Fibroblast of skin of right biceps (primary cell): Measurements from ENCODE around the gene VAC14.
A peak's percentile ranks its signal among the peaks of the same experiment; 100 is the strongest.

Experiments used
- DNase-seq: peaks from one replicate; pipeline ENCODE4 v3.0.0-alpha.2; 2013

The VAC14 gene

GRCh38 chr16:70740914-70741782 lies 59.8 kb downstream of the VAC14 start:
- DNase-seq, result peak; percentile 81

GRCh38 chr16:70740174-70740913 lies 60.6 kb downstream of the VAC14 start:
- no peak for DNase-seq

DNA sequence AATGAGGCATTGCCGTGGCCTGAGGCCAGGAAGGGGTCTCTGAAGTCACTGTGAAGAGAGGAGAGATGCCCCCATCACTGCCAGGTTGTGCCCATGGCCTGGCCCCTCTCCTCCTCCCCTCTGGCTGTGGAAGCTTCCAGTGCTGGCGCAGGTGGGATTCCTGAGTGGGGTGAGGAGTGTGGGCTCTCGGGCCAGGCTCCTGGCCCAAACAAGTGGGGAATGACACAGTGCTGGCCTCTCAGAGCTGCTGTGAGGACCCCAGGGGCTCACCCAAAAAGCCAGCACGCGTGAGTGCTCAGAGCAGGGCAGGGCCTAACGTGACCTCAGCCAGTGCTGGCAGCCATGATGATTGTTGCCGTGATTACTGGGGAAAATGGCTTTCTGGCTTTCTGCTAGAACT lies 61.6 kb downstream of the VAC14 start:
- DNase-seq, result no peak

DNA sequence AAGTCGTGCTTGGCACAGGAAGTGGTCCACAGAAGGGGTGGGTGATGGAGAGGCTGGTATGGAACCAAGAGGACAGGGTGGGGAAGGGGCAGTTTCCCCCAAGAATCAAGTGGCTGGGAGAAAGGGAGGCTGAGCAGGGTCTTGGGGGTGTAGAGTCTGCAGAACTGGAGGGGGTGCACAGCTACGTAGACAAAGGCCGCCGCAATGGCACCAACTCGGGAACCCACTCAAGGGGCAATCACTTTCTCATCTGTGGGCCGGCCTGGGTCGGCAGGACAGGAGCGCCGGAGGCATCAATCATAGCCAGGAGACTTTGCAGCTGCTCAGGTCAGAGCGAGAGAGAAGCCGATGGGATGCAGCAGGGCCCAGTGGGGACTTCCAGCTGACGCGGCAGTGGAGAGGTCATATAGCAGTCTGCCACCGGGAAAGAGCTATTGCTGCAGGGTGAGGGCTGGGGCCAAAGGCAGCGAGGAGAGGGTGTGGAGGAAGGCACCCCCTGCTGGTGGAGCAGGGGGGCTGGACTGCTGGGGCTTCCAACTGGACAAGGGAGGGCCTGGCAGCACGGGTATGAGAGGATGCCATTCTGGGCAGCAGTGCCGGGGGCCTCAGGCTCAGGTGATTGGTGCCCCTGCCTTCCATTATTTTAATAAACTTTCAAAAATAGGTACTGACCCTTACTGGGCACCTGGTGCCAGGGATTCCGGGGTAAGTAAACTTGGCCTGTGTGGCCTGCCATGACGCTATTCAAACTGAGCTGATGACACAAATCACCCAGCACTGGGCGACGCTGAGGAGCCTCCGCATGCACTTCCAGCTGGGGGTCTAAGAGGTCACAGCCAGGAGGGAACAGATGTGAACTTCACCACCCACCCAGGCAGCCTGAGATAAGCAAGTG lies 62.6 kb downstream of the VAC14 start:
- DNase-seq, result peak; percentile 67

- peak; percentile 93 for DNase-seq
Observed at GRCh38 chr16:70737377-70738082, 63.4 kb downstream of the VAC14 start.

DNA sequence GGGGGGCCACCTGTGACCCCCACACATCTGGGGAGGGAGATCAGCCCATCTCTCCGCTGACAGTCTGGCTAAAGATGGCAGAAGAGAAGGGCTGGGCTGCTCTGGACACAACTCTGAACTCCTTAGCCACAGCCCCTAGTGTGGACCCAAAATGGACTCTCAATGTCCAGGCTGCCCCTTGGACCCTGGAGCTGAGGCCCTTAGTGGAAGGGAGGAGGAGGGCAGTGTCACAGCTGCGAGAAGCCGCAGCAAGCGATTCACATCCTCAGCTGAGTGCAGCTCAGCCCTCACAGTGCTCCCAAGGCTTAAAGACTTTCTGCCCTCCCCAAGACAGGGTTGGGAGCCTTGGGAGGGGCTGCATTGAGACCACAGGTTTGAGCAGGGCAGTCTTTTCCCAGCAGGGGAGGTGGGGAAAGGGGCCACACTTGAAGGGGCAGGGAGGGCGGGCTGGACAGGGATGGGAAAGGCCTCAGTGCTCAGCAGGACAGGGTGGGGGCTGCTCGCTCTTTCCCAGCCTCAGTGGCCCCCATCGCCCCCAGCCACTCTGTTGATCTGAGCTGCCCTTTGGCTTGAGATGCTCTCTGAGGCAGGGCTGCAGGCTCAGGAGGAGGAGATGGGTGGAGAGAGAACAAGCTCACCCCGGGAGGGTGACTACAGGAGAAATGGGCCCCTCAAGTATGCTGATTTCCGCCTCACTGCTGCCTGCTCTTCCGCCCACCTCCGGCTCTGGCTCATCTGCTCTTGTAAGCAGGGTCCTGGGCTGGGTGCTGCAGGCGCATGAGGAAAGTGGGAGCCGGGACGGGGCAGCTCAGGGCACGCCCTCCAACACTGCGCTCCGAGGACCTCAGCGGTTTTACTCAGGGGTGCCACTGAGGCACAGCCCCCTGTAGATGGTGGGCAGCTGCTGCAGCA lies 64.2 kb downstream of the VAC14 start:
- DNase-seq, result peak; percentile 28

GRCh38 chr16:70735141-70735979 lies 65.6 kb downstream of the VAC14 start:
- peak; percentile 90 for DNase-seq

DNA sequence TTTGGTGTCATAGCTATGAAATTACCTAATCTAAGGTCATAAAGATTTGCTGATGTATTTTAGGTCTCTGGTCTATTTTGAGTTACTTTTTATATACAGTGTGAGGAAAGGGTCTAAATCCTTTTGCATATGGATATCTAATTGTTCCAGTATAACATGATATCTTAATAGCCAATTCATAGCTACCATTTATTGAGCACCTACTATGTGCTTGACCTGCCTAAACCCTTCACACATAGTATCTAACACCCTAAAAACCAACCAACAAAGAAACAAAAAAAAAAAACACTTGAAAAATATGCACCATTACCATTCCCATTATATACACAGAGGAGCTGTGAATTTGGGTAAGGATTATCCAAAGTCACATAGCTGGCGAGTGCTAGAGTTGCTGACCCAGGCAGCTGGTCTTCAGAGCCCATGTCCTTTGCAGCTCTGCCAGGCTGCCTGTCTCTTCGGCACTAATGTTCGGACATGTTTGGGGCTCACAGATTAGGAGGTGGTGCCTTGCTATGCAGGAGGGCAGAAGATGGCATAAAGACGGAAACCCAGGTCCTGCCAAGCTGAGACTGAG lies 66.3 kb downstream of the VAC14 start:
- DNase-seq, result no peak

DNA sequence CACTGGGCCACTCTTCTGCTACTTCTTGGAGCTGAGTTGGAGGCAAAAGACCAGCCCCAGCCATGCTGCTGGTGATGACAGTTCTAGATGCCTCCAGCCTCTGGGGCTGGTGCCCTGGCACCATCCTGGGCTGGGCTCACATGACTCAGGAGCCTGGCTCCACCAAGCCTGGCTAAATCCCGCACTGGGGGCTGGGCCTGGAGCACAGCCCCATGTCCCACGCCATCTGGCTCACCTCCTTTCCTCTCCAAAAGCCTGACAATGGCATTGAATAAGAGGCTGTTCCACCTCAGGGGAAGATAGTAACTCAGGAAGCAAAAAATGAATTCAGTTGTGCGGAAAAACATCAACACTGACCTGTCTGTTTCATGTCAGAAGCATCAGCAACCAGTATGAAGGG lies 70.0 kb downstream of the VAC14 start:
- no peak for DNase-seq

- no peak for DNase-seq
Observed at GRCh38 chr16:70730031-70730430, 70.9 kb downstream of the VAC14 start.

- no peak for DNase-seq
Observed at GRCh38 chr16:70729292-70729691, 71.7 kb downstream of the VAC14 start.

DNA sequence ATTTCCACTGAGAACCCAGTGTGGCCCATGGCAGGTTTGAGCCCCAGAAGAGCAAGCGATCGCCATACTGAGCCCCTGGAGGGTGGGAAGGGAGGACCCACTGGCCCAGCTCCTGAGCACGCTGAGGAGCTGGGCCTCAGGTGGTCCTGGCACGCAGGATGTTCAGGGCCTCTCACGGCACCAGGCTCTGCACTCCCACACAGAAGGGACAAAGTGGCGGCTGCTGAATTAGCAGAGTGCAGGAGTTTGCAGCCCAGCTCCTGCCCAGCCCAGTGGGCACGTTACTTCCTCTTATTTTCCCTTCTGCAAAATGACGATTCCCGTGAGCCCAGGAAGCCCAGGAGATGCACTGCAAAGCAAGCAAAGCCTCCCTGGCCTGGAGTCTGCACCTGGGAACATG lies 72.8 kb downstream of the VAC14 start:
- no peak for DNase-seq

GRCh38 chr16:70726892-70727361 lies 74.0 kb downstream of the VAC14 start:
- no peak for DNase-seq

- DNase-seq, result no peak
Observed at GRCh38 chr16:70725912-70726828, 74.8 kb downstream of the VAC14 start.

- no peak for DNase-seq
Observed at GRCh38 chr16:70725024-70725911, 75.7 kb downstream of the VAC14 start.

- DNase-seq, result no peak
Observed at GRCh38 chr16:70724146-70725023, 76.6 kb downstream of the VAC14 start.

DNA sequence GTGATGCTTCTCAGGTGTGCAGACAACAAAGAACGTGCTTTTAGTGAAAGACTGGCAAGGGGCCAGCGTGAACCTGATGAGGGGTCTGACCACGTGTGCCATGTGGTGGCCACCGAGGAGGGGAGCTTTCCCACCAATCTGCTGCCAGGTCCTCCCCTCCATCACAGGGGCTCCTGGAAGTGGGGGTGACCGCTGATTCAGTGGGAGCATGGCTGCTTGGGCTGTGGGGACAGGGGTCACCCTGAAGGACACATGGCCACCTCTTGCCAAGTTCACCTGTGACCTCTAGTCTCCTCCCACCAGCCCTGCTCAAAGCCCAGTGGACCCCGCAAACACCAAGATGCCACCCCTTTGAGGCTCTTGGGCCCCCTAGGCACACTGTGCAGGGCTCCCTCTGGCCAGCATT lies 77.2 kb downstream of the VAC14 start:
- DNase-seq, result no peak
